SK-N-SH (cell line): ENCODE data around the gene MEF2C. TPM values are rescaled to one million over a fixed set of nuclear protein-coding genes. Genes with fewer than 3 reads are reported as not detected.
A peak's percentile ranks its signal among the peaks of the same experiment; 100 is the strongest.

Experiments
- CTCF ChIA-PET: fragments of 300-600, 350-600 bp; formaldehyde crosslinking; extraction: SDS; loops from one replicate; lab custom pipeline; 2021; lab: Yijun Ruan, JAX
- POLR2A ChIA-PET: fragments of 350-600 bp; sonication (Branson Sonifier 250); formaldehyde crosslinking; extraction: SDS; loops from one replicate; lab custom pipeline; 2020; ENCODE audit warnings: antibody characterized with exemption, inconsistent platforms; lab: Yijun Ruan, JAX
- DNase-seq: peaks from one replicate; pipeline ENCODE4 v3.0.0; 2012
- H2AFZ ChIP-seq: fragments of 200-600 bp; sonication (generic); 2 replicates; pipeline ENCODE4 v1.8.1; 2016; ENCODE audit warnings: antibody characterized with exemption, mild to moderate bottlenecking, low read depth
- H3F3A ChIP-seq: fragments of 200-600 bp; sonication (generic); replicated peaks from 2 replicates; pipeline ENCODE3; 2016; ENCODE audit warnings: antibody characterized with exemption, mild to moderate bottlenecking; ENCODE audit not compliant: insufficient read depth
- H3K27ac ChIP-seq, 2 experiments: fragments of 200-500 bp in 1 of 2; fragments of 200-600 bp in 1 of 2; sonication (Bioruptor generic) in 1 of 2; sonication (generic), shearing (Covaris generic) in 1 of 2; 2 replicates each; pipeline versions ENCODE4 v1.5.1 to v1.6.1; 2014 to 2016; ENCODE audit warnings: low read depth in 2 of 2, inconsistent platforms in 1 of 2, low read length in 1 of 2, mild to moderate bottlenecking in 1 of 2, mixed read lengths in 1 of 2
- H3K27me3 ChIP-seq: fragments of 200-600 bp; sonication (generic), shearing (Covaris generic); 2 replicates; pipeline ENCODE4 v1.6.1; 2016; ENCODE audit warnings: mixed run types; ENCODE audit not compliant: insufficient read depth
- H3K36me3 ChIP-seq, 2 experiments: fragments of 200-500 bp in 1 of 2; fragments of 200-600 bp in 1 of 2; sonication (Bioruptor generic) in 1 of 2; sonication (generic) in 1 of 2; replicated peaks in 1 of 2; 2 replicates each; pipeline versions ENCODE3 to v1.5.1; 2014 to 2016; ENCODE audit warnings: low read length in 1 of 2, mild to moderate bottlenecking in 1 of 2; ENCODE audit not compliant: insufficient read depth in 2 of 2, control insufficient read depth in 1 of 2
- H3K4me1 ChIP-seq, 2 experiments: fragments of 200-500 bp in 1 of 2; fragments of 200-600 bp in 1 of 2; sonication (Bioruptor generic) in 1 of 2; sonication (generic), shearing (Covaris generic) in 1 of 2; 2 replicates each; pipeline versions ENCODE4 v1.5.1 to v1.6.1; 2014 to 2016; ENCODE audit warnings: low read depth in 1 of 2, low read length in 1 of 2, mixed run types in 1 of 2; ENCODE audit not compliant: insufficient read depth in 2 of 2, control insufficient read depth in 1 of 2
- H3K4me2 ChIP-seq: fragments of 200-600 bp; sonication (generic), shearing (Covaris generic); 2 replicates; pipeline ENCODE4 v1.6.1; 2017; ENCODE audit warnings: mixed run types
- H3K4me3 ChIP-seq, 2 experiments: fragments of 200-500 bp in 1 of 2; fragments of 200-600 bp in 1 of 2; sonication (Bioruptor generic) in 1 of 2; sonication (generic), shearing (Covaris generic) in 1 of 2; 2 replicates each; pipeline versions ENCODE4 v1.5.1 to v1.8.1; 2014 to 2016; ENCODE audit warnings: low read depth in 2 of 2, inconsistent platforms in 1 of 2, low read length in 1 of 2, mild to moderate bottlenecking in 1 of 2, mixed read lengths in 1 of 2, moderate library complexity in 1 of 2
- H3K79me2 ChIP-seq: fragments of 200-600 bp; sonication (generic); 2 replicates; pipeline ENCODE4 v1.8.1; 2017; ENCODE audit warnings: mild to moderate bottlenecking; ENCODE audit not compliant: insufficient read depth
- H3K9ac ChIP-seq: fragments of 200-600 bp; sonication (generic); 2 replicates; pipeline ENCODE4 v1.6.1; 2017; ENCODE audit warnings: mixed run types
- H3K9me2 ChIP-seq: fragments of 200-600 bp; sonication (generic); 2 replicates; pipeline ENCODE4 v1.6.1; 2017; ENCODE audit warnings: mixed run types
- H3K9me3 ChIP-seq: fragments of 200-600 bp; sonication (generic); 2 replicates; pipeline ENCODE4 v1.6.1; 2017; ENCODE audit warnings: mixed run types, mild to moderate bottlenecking, moderate library complexity
- H4K20me1 ChIP-seq: fragments of 200-600 bp; sonication (generic); 2 replicates; pipeline ENCODE4 v1.6.1; 2017; ENCODE audit warnings: mild to moderate bottlenecking, mixed run types; ENCODE audit not compliant: insufficient read depth
- ELF1 ChIP-seq: IDR thresholded peaks from 2 replicates; pipeline ENCODE4 v1.4.0; 2012
- EZH2phosphoT487 ChIP-seq: fragments of 200-600 bp; sonication (generic); IDR thresholded peaks from 2 replicates; pipeline ENCODE4 v1.6.1; 2017; ENCODE audit warnings: low read depth, mixed run types, mild to moderate bottlenecking, antibody characterized with exemption, moderate library complexity, borderline replicate concordance
- GABPA ChIP-seq: IDR thresholded peaks from 2 replicates; pipeline ENCODE4 v1.4.0; 2012; ENCODE audit warnings: low read depth, mild to moderate bottlenecking
- GATA2 ChIP-seq: sonication (generic); formaldehyde crosslinking; IDR thresholded peaks from 2 replicates; pipeline ENCODE4 v1.5.0; 2020; ENCODE audit warnings: mild to moderate bottlenecking, missing genetic modification reagents
- IRF3 ChIP-seq: fragments of 150-350 bp; IDR thresholded peaks from 2 replicates; pipeline ENCODE4 v1.6.1; 2016; ENCODE audit warnings: mild to moderate bottlenecking, low read depth, low read length
- MEF2A ChIP-seq: IDR thresholded peaks from 2 replicates; pipeline ENCODE4 v1.4.0; 2012; ENCODE audit warnings: low read depth, borderline replicate concordance
- NFIC ChIP-seq: IDR thresholded peaks from 2 replicates; pipeline ENCODE4 v1.4.0; 2012; ENCODE audit warnings: borderline replicate concordance
- RAD21 ChIP-seq: IDR thresholded peaks from 2 replicates; pipeline ENCODE4 v1.6.1; 2012; ENCODE audit warnings: mild to moderate bottlenecking, low read length
- REST ChIP-seq: IDR thresholded peaks from 2 replicates; pipeline ENCODE4 v1.6.1; 2012; ENCODE audit warnings: mild to moderate bottlenecking, low read depth, low read length, moderate library complexity
- RXRA ChIP-seq: IDR thresholded peaks from 2 replicates; pipeline ENCODE4 v1.4.0; 2012; ENCODE audit warnings: low read depth, mild to moderate bottlenecking, borderline replicate concordance
- SIN3A ChIP-seq: IDR thresholded peaks from 2 replicates; pipeline ENCODE4 v1.6.1; 2012; ENCODE audit warnings: low read depth, mild to moderate bottlenecking, low read length, moderate library complexity, borderline replicate concordance
- SMC3 ChIP-seq: IDR thresholded peaks from 2 replicates; pipeline ENCODE4 v1.6.1; 2012; ENCODE audit warnings: low read depth, low read length, improper control_type of control experiment
- TCF12 ChIP-seq: IDR thresholded peaks from 2 replicates; pipeline ENCODE4 v1.4.0; 2012
- TEAD4 ChIP-seq: IDR thresholded peaks from 2 replicates; pipeline ENCODE4 v1.4.0; 2012; ENCODE audit warnings: mild to moderate bottlenecking, borderline replicate concordance; ENCODE audit not compliant: insufficient read depth
- YY1 ChIP-seq: IDR thresholded peaks from 2 replicates; pipeline ENCODE4 v1.4.0; 2012; ENCODE audit warnings: low read depth, mild to moderate bottlenecking
- WGBS: methylation state at CpG from one replicate; pipeline ENCODE4 v1.1.6; 2017; ENCODE audit warnings: low lambda C conversion rate; 5-methylcytosine and 5-hydroxymethylcytosine counted together
- polyA plus RNA-seq, 3 experiments: library from polyadenylated mRNA; depleted of rRNA; stranded (reverse); fragments of >200 nt; gene quantifications; 2 replicates each; pipeline ENCODE4 v1.2.3, GENCODE V29; 2012
- TF ChIP-seq, protein P1 (sequence below): IDR thresholded peaks from 2 replicates; pipeline ENCODE4; 2012
- TF ChIP-seq, protein P2 (sequence below): IDR thresholded peaks from 2 replicates; pipeline ENCODE4 v1.4.0; 2012; ENCODE audit warnings: low read depth

The MEF2C gene
- polyA plus RNA-seq, 1 of the 3 experiments (the other 2 are of a cell fraction): 1.2 TPM

DNA sequence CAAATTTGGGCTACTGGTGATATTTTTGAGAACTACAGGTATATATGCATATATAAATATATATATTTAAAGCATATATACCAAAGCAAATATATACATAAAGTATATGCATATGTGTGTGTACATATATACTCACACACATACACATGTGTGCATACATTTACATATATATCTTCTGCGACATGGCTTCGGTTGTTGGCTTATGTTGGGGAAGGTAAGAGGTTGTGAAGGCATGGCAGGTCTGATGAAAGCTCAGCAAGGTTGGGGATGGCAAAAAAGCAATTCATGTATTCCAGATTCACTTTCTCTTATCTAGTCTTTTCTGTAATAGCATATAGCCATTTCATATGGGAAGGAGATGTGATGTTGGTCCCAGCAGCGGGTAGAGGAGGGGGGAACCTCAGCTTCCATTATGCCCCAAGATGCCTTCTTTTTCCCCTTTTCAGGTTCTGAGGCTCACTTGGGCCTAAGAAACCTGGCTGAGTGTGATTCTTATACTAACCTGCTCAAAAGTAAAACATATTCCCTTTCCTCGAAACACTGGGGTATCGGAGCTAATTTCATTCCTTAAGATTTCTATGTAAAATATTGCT is 201.7 kb downstream of the MEF2C start:
- Histone ChIP-seq H3K27me3 (peaks cover 94% of the 10 kb centered on the region), H4K20me1 (no peaks in the 10 kb centered on the region)
- CTCF ChIA-PET: interaction anchor here (0.9 to 6.5 kb wide), 12 partner anchors 10 to 908 kb away, joined by 3 to 83 read pairs (median 6); no protein-coding TSS in a partner anchor

GRCh38 chr5:88680253-88681132 is 202.5 kb downstream of the MEF2C start:
- Histone ChIP-seq H3K4me2 (peak overlapping the region; percentile 74; the same call in 1 of the 2 replicates), H3K27ac (no peak overlapping the region), H3K27me3 (peaks cover 93% of the 10 kb centered on the region), H2AFZ (no peak overlapping the region), H3K4me3 (peak overlapping the region; percentile 24 to 52), H3F3A (no peaks in the 10 kb centered on the region), H3K36me3 (no peaks in the 10 kb centered on the region), H4K20me1 (no peaks in the 10 kb centered on the region), H3K9me3 (no peaks in the 10 kb centered on the region), H3K4me1 (peaks cover 6 to 10% of the 10 kb centered on the region in 2 experiments; a peak in 1 of 4 replicates), H3K9ac (no peak overlapping the region), H3K79me2 (no peaks in the 10 kb centered on the region), H3K9me2 (no peaks in the 10 kb centered on the region)
- ChIA-PET POLR2A (no interaction called here), CTCF (interaction anchor here (0.6 to 6.5 kb wide), 26 partner anchors 8 to 934 kb away, joined by 3 to 83 read pairs (median 4); no protein-coding TSS in a partner anchor)
- WGBS: 5% methylated on average over 28 of the region's 61 CpGs
- DNase-seq: peak; percentile 94
- TF ChIP-seq RAD21 (peak; percentile 73), SIN3A (no peak), REST (no peak), SMC3 (peak; percentile 73), IRF3 (no peak), YY1 (no peak), EZH2phosphoT487 (peak; percentile 2; the same call in 1 of the 2 replicates), ELF1 (no peak), TEAD4 (no peak), TCF12 (no peak), MEF2A (no peak), RXRA (no peak)
- TF ChIP-seq, protein P1, sequence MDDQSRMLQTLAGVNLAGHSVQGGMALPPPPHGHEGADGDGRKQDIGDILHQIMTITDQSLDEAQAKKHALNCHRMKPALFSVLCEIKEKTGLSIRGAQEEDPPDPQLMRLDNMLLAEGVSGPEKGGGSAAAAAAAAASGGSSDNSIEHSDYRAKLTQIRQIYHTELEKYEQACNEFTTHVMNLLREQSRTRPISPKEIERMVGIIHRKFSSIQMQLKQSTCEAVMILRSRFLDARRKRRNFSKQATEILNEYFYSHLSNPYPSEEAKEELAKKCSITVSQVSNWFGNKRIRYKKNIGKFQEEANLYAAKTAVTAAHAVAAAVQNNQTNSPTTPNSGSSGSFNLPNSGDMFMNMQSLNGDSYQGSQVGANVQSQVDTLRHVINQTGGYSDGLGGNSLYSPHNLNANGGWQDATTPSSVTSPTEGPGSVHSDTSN: no peak
- TF ChIP-seq, protein P2, sequence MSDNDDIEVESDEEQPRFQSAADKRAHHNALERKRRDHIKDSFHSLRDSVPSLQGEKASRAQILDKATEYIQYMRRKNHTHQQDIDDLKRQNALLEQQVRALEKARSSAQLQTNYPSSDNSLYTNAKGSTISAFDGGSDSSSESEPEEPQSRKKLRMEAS: no peak

More for the DNA sequence above, 201.7 kb downstream of the MEF2C start:
- Histone ChIP-seq H3F3A (no peaks in the 10 kb centered on the region), H3K79me2 (no peaks in the 10 kb centered on the region), H3K9me2 (no peaks in the 10 kb centered on the region), H3K9ac (no peak overlapping the region), H3K4me2 (no peak overlapping the region), H3K4me1 (peaks cover 6% of the 10 kb centered on the region in 2 experiments; a peak in 1 of 4 replicates), H3K4me3 (no peak overlapping the region), H3K9me3 (no peaks in the 10 kb centered on the region), H2AFZ (no peak overlapping the region), H3K27ac (no peak overlapping the region), H3K36me3 (no peaks in the 10 kb centered on the region)
- POLR2A ChIA-PET: no interaction called here
- 30% methylated on average over 5 of the region's 5 CpGs for WGBS
- TF ChIP-seq NFIC: no peak
- TF ChIP-seq TEAD4: no peak
- no peak for TF ChIP-seq RAD21
- TF ChIP-seq, protein P2: no peak
- TF ChIP-seq GABPA: no peak
- TF ChIP-seq GATA2 (CRISPR knock-in tag): no peak
- DNase-seq: no peak
